HEK293 (cell line): ENCODE measurements around the gene ZNF585A.

ENCODE experiments used
- AEBP2 ChIP-seq: fragments of 450-650 bp; formaldehyde crosslinking; IDR thresholded peaks from 2 replicates; pipeline ENCODE4 v1.5.1; 2016; ENCODE audit warnings: missing biosample characterization, missing genetic modification characterization, borderline replicate concordance
- BCL6B ChIP-seq: fragments of 450-650 bp; formaldehyde crosslinking; IDR thresholded peaks from 2 replicates; pipeline ENCODE4 v1.5.1; 2017; ENCODE audit warnings: missing biosample characterization, missing genetic modification characterization
- ELK4 ChIP-seq: IDR thresholded peaks from 2 replicates; pipeline ENCODE4 v1.6.1; 2011; ENCODE audit warnings: mild to moderate bottlenecking, low read depth, low read length, borderline replicate concordance
- GFI1B ChIP-seq: fragments of 450-650 bp; formaldehyde crosslinking; IDR thresholded peaks from 2 replicates; pipeline ENCODE4 v1.5.1; 2016; ENCODE audit warnings: missing biosample characterization, missing genetic modification characterization
- HIC1 ChIP-seq: fragments of 450-650 bp; formaldehyde crosslinking; IDR thresholded peaks from 2 replicates; pipeline ENCODE4 v1.5.1; 2016; ENCODE audit warnings: missing biosample characterization, missing genetic modification characterization
- OSR2 ChIP-seq: fragments of 450-650 bp; formaldehyde crosslinking; IDR thresholded peaks from 2 replicates; pipeline ENCODE4 v1.5.1; 2016; ENCODE audit warnings: missing biosample characterization, missing genetic modification characterization
- RBAK ChIP-seq: fragments of 450-650 bp; formaldehyde crosslinking; IDR thresholded peaks from 2 replicates; pipeline ENCODE4 v1.5.1; 2016; ENCODE audit warnings: missing biosample characterization, missing genetic modification characterization
- SCRT2 ChIP-seq: fragments of 450-650 bp; formaldehyde crosslinking; IDR thresholded peaks from 2 replicates; pipeline ENCODE4 v1.5.1; 2016; ENCODE audit warnings: missing biosample characterization, missing genetic modification characterization
- SP7 ChIP-seq: fragments of 450-650 bp; formaldehyde crosslinking; IDR thresholded peaks from 2 replicates; pipeline ENCODE4 v1.5.1; 2016; ENCODE audit warnings: missing biosample characterization, missing genetic modification characterization
- TRIM28 ChIP-seq: IDR thresholded peaks from 2 replicates; pipeline ENCODE4 v1.6.1; 2011; ENCODE audit warnings: low read length, control low read depth, borderline replicate concordance
- ZEB2 ChIP-seq: fragments of 450-650 bp; formaldehyde crosslinking; IDR thresholded peaks from 2 replicates; pipeline ENCODE4 v1.5.1; 2016; ENCODE audit warnings: missing biosample characterization, missing genetic modification characterization
- ZNF121 ChIP-seq: fragments of 450-650 bp; formaldehyde crosslinking; IDR thresholded peaks from 2 replicates; pipeline ENCODE4 v1.5.1; 2016; ENCODE audit warnings: missing biosample characterization, missing genetic modification characterization
- ZNF155 ChIP-seq: fragments of 450-650 bp; formaldehyde crosslinking; IDR thresholded peaks from 2 replicates; pipeline ENCODE4 v1.5.1; 2016; ENCODE audit warnings: missing biosample characterization, missing genetic modification characterization
- ZNF211 ChIP-seq: fragments of 450-650 bp; formaldehyde crosslinking; IDR thresholded peaks from 2 replicates; pipeline ENCODE4 v1.5.1; 2016; ENCODE audit warnings: low read depth, missing biosample characterization, missing genetic modification characterization
- ZNF280C ChIP-seq: fragments of 450-650 bp; formaldehyde crosslinking; IDR thresholded peaks from 2 replicates; pipeline ENCODE4 v1.5.1; 2016; ENCODE audit warnings: missing biosample characterization, missing genetic modification characterization
- ZNF362 ChIP-seq: fragments of 450-650 bp; formaldehyde crosslinking; IDR thresholded peaks from 2 replicates; pipeline ENCODE4 v1.5.1; 2016; ENCODE audit warnings: missing biosample characterization, missing genetic modification characterization
- ZNF416 ChIP-seq: fragments of 450-650 bp; formaldehyde crosslinking; IDR thresholded peaks from 2 replicates; pipeline ENCODE4 v1.5.1; 2016; ENCODE audit warnings: missing biosample characterization, missing genetic modification characterization
- ZNF48 ChIP-seq: fragments of 450-650 bp; formaldehyde crosslinking; IDR thresholded peaks from 2 replicates; pipeline ENCODE4 v1.5.1; 2016; ENCODE audit warnings: missing biosample characterization, missing genetic modification characterization
- ZNF514 ChIP-seq: fragments of 450-650 bp; formaldehyde crosslinking; IDR thresholded peaks from 2 replicates; pipeline ENCODE4 v1.5.1; 2016; ENCODE audit warnings: missing biosample characterization, missing genetic modification characterization
- ZNF530 ChIP-seq: fragments of 450-650 bp; formaldehyde crosslinking; IDR thresholded peaks from 2 replicates; pipeline ENCODE4 v1.5.1; 2016; ENCODE audit warnings: low read depth, missing biosample characterization, missing genetic modification characterization
- ZNF544 ChIP-seq: fragments of 450-650 bp; formaldehyde crosslinking; IDR thresholded peaks from 2 replicates; pipeline ENCODE4 v1.5.0; 2017; ENCODE audit warnings: missing biosample characterization, missing genetic modification characterization
- ZNF624 ChIP-seq: fragments of 450-650 bp; formaldehyde crosslinking; IDR thresholded peaks from 2 replicates; pipeline ENCODE4 v1.5.1; 2017; ENCODE audit warnings: missing biosample characterization, missing genetic modification characterization
- ZNF654 ChIP-seq: fragments of 450-650 bp; formaldehyde crosslinking; IDR thresholded peaks from 2 replicates; pipeline ENCODE4 v1.5.1; 2016; ENCODE audit warnings: low read depth, missing biosample characterization, missing genetic modification characterization
- ZNF658 ChIP-seq: fragments of 450-650 bp; formaldehyde crosslinking; IDR thresholded peaks from 2 replicates; pipeline ENCODE4; 2016; ENCODE audit warnings: missing biosample characterization, missing genetic modification characterization
- ZNF660 ChIP-seq: fragments of 450-650 bp; IDR thresholded peaks from 2 replicates; pipeline ENCODE4 v1.5.1; 2018; ENCODE audit warnings: missing biosample characterization, mild to moderate bottlenecking, missing genetic modification characterization
- ZNF701 ChIP-seq: fragments of 450-650 bp; formaldehyde crosslinking; IDR thresholded peaks from 2 replicates; pipeline ENCODE4 v1.5.1; 2016; ENCODE audit warnings: missing biosample characterization, missing genetic modification characterization
- ZNF768 ChIP-seq: fragments of 450-650 bp; formaldehyde crosslinking; IDR thresholded peaks from 2 replicates; pipeline ENCODE4 v1.5.1; 2018; ENCODE audit warnings: missing biosample characterization, mild to moderate bottlenecking, missing genetic modification characterization
- ZNF791 ChIP-seq: fragments of 450-650 bp; formaldehyde crosslinking; IDR thresholded peaks from 2 replicates; pipeline ENCODE4 v1.5.1; 2016; ENCODE audit warnings: missing biosample characterization, missing genetic modification characterization
- ZSCAN4 ChIP-seq: fragments of 450-650 bp; formaldehyde crosslinking; IDR thresholded peaks from 2 replicates; pipeline ENCODE4 v1.5.1; 2017; ENCODE audit warnings: missing biosample characterization, missing genetic modification characterization

The ZNF585A gene

GRCh38 chr19:37172368-37173366, at the start of gene ZNF585A (continued):
- TF ChIP-seq ZNF654 (tag by site-specific recombination) (no peak), ZNF791 (peak; percentile 54; the same call in 1 of the 2 replicates), ZNF362 (peak; percentile 96), ZNF701 (no peak), ZNF768 (tag by site-specific recombination) (no peak), HIC1 (tag by site-specific recombination) (no peak), RBAK (tag by site-specific recombination) (0 out of 2 replicates have a peak, but pooled peaks have one; percentile 18), TRIM28 (peak; percentile 93), ZNF530 (no peak), ZNF514 (tag by site-specific recombination) (no peak; the same call in 1 of the 2 replicates), BCL6B (tag by site-specific recombination) (no peak), AEBP2 (tag by site-specific recombination) (no peak), SCRT2 (tag by site-specific recombination) (peak; percentile 100), ZEB2 (tag by site-specific recombination) (peak; percentile 72; the same call in 1 of the 2 replicates), OSR2 (tag by site-specific recombination) (no peak), GFI1B (tag by site-specific recombination) (peak; percentile 87), ZNF416 (tag by site-specific recombination) (peak; percentile 70; the same call in 1 of the 2 replicates), ELK4 (no peak), ZNF658 (tag by site-specific recombination) (no peak), ZNF121 (tag by site-specific recombination) (no peak), ZSCAN4 (no peak), ZNF48 (tag by site-specific recombination) (no peak), ZNF544 (tag by site-specific recombination) (no peak), SP7 (tag by site-specific recombination) (peak; percentile 84), ZNF211 (tag by site-specific recombination) (no peak), ZNF660 (peak; percentile 54), ZNF155 (tag by site-specific recombination) (0 out of 2 replicates have a peak, but pooled peaks have one; percentile 31), ZNF624 (tag by site-specific recombination) (0 out of 2 replicates have a peak, but pooled peaks have one; percentile 51), ZNF280C (tag by site-specific recombination) (no peak)
